Sigmoid colon (tissue), 4 donors: Measurements from ENCODE around the gene OR52E5.

ENCODE experiments used
- CTCF ChIP-seq, 4 experiments: fragments of 450-650 bp in 3 of 4; fragments of 200-600 bp in 1 of 4; IDR thresholded peaks; one replicate each; pipeline ENCODE4 v1.5.1; 2016 to 2019; ENCODE audit warnings: antibody characterized with exemption in 4 of 4, mild to moderate bottlenecking in 3 of 4, moderate library complexity in 2 of 4
- EP300 ChIP-seq, 4 donors: sonication (generic); formaldehyde crosslinking; IDR thresholded peaks; one replicate each; pipeline ENCODE4 v1.6.1; 2017; ENCODE audit warnings: antibody characterized with exemption in 4 of 4
- POLR2A ChIP-seq, 2 donors: fragments of 450-650 bp; IDR thresholded peaks; one replicate each; pipeline ENCODE4 v1.6.1; 2016; ENCODE audit warnings: antibody characterized with exemption in 2 of 2, mild to moderate bottlenecking in 2 of 2, moderate library complexity in 2 of 2
- POLR2AphosphoS5 ChIP-seq, 4 donors: sonication (generic); formaldehyde crosslinking; IDR thresholded peaks; one replicate each; pipeline ENCODE4 v1.6.1; 2017; ENCODE audit warnings: antibody characterized with exemption in 4 of 4

GRCh38 chr11:5932671-5933070 is 39.7 kb downstream of the OR52E5 start:
- TF ChIP-seq CTCF (IDR thresholded peaks at IDR 0.05) (no peak), POLR2A (IDR thresholded peaks at IDR 0.05) (no peak), POLR2AphosphoS5 (IDR thresholded peaks at IDR 0.05) (no peak), EP300 (IDR thresholded peaks at IDR 0.05) (no peak)
